Measurements from ENCODE around the gene LNPEP.

- TF ChIP-seq, protein P1, sequence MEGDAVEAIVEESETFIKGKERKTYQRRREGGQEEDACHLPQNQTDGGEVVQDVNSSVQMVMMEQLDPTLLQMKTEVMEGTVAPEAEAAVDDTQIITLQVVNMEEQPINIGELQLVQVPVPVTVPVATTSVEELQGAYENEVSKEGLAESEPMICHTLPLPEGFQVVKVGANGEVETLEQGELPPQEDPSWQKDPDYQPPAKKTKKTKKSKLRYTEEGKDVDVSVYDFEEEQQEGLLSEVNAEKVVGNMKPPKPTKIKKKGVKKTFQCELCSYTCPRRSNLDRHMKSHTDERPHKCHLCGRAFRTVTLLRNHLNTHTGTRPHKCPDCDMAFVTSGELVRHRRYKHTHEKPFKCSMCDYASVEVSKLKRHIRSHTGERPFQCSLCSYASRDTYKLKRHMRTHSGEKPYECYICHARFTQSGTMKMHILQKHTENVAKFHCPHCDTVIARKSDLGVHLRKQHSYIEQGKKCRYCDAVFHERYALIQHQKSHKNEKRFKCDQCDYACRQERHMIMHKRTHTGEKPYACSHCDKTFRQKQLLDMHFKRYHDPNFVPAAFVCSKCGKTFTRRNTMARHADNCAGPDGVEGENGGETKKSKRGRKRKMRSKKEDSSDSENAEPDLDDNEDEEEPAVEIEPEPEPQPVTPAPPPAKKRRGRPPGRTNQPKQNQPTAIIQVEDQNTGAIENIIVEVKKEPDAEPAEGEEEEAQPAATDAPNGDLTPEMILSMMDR (conservative IDR thresholded peaks at IDR 0.05; ENCODE audit: low read length) = no peak
- TF ChIP-seq EZH2phosphoT487 (IDR thresholded peaks at IDR 0.05; ENCODE audit: borderline replicate concordance, low read depth, low read length) = no peak
These were observed 143.3 kb downstream of the LNPEP start for GRCh38 chr5:97078958-97079743.

Measured in OCI-LY7 (cell line).